Activated CD4-positive, CD25-positive, alpha-beta regulatory T cell (primary cell): ENCODE results near the gene BACH2.
"Not testable (repeated sequence)": the region's sequence is repeated elsewhere in the genome, so short reads cannot be mapped to it uniquely, and the experiment has no call there.

Source experiments
- DNase-seq, 4 experiments: peaks; one replicate each; lab custom pipeline; 2025; lab: John Stamatoyannopoulos, UW

BACH2 gene

GRCh38 chr6:89894169-89894568 is 402.5 kb downstream of the BACH2 start, which contains the start of gene GJA10:
Gene GJA10 (plus strand): TSS chr6:89894469. CDS start chr6:89894469, 0 bp downstream.
- no peak for DNase-seq

GRCh38 chr6:89892577-89892976 is 404.1 kb downstream of the BACH2 start:
- DNase-seq: not testable (repeated sequence)

GRCh38 chr6:89890845-89891528 is 405.7 kb downstream of the BACH2 start:
- not testable (repeated sequence) for DNase-seq

GRCh38 chr6:89888871-89889270 is 407.8 kb downstream of the BACH2 start:
- DNase-seq: no peak

- DNase-seq: no peak
Measured at GRCh38 chr6:89888138-89888514, 408.5 kb downstream of the BACH2 start.

- no peak for DNase-seq
Measured at GRCh38 chr6:89887452-89888137, 409.0 kb downstream of the BACH2 start.

GRCh38 chr6:89886378-89887120 is 410.1 kb downstream of the BACH2 start:
- DNase-seq: no peak
